IMR-90 (cell line): ENCODE results near the gene DCAF17. TPM values are rescaled to one million over a fixed set of nuclear protein-coding genes. Genes with fewer than 3 reads are reported as not detected.

Source experiments
- ATAC-seq: fragments of 200-7000 bp; cut with Tn5 transposase; 2 replicates; pipeline ENCODE4 v1.9.1; 2020; ENCODE audit warnings: low read depth, mild to moderate bottlenecking, moderate library complexity
- BruUV-seq: library from RNA; stranded (reverse); fragments of 400-500 nt; replicated peaks from 2 replicates; lab custom pipeline; 2021; lab: Mats Ljungman, UMichigan
- CTCF ChIA-PET: fragments of 300-600 bp; formaldehyde crosslinking; extraction: SDS; loops from one replicate; lab custom pipeline; 2021; ENCODE audit warnings: antibody characterized with exemption; lab: Yijun Ruan, JAX
- POLR2A ChIA-PET: fragments of 300-600 bp; sonication (Branson Sonifier 250); formaldehyde crosslinking; loops from one replicate; lab custom pipeline; 2022; ENCODE audit warnings: antibody characterized with exemption; ENCODE audit not compliant: unreplicated experiment; lab: Charles Lee
- DNase-seq: peaks from one replicate; pipeline ENCODE4 v3.0.0; 2013
- H2AFZ ChIP-seq: replicated peaks from 2 replicates; pipeline ENCODE3; 2013; ENCODE audit warnings: low read length, mild to moderate bottlenecking; ENCODE audit not compliant: poor library complexity
- H2AK5ac ChIP-seq: 2 replicates; pipeline ENCODE4 v1.6.1; 2013; ENCODE audit warnings: low read depth, low read length, inconsistent platforms
- H2AK9ac ChIP-seq: replicated peaks from 2 replicates; pipeline ENCODE3; 2013; ENCODE audit warnings: mild to moderate bottlenecking, low read depth, low read length, moderate library complexity; ENCODE audit not compliant: poor library complexity
- H2BK120ac ChIP-seq: 2 replicates; pipeline ENCODE4 v1.6.1; 2013; ENCODE audit warnings: low read depth, low read length, inconsistent platforms
- H2BK15ac ChIP-seq: 3 replicates; pipeline ENCODE4 v1.6.1; 2013; ENCODE audit warnings: low read depth, low read length, inconsistent platforms
- H2BK20ac ChIP-seq: 2 replicates; pipeline ENCODE4 v1.6.1; 2013; ENCODE audit warnings: low read depth, mild to moderate bottlenecking, inconsistent platforms, low read length, moderate library complexity
- H2BK5ac ChIP-seq: 2 replicates; pipeline ENCODE4 v1.6.1; 2013; ENCODE audit warnings: mild to moderate bottlenecking, low read depth, low read length, inconsistent platforms; ENCODE audit not compliant: poor library complexity, severe bottlenecking
- H3K14ac ChIP-seq: replicated peaks from 2 replicates; pipeline ENCODE4 v1.6.1; 2013; ENCODE audit warnings: low read depth, low read length, inconsistent platforms
- H3K18ac ChIP-seq: 2 replicates; pipeline ENCODE4 v1.6.1; 2013; ENCODE audit warnings: low read depth, low read length, control low read depth
- H3K23ac ChIP-seq: 2 replicates; pipeline ENCODE4 v1.6.1; 2013; ENCODE audit warnings: low read depth, low read length, inconsistent platforms
- H3K27ac ChIP-seq: 2 replicates; pipeline ENCODE4 v1.5.1; 2013; ENCODE audit warnings: mild to moderate bottlenecking, control low read depth, low read length; ENCODE audit not compliant: insufficient read depth
- H3K27me3 ChIP-seq: 2 replicates; pipeline ENCODE4 v1.6.1; 2013; ENCODE audit warnings: low read length; ENCODE audit not compliant: control insufficient read depth, insufficient read depth
- H3K36me3 ChIP-seq: 2 replicates; pipeline ENCODE4 v1.6.1; 2013; ENCODE audit warnings: low read length, mixed read lengths; ENCODE audit not compliant: control insufficient read depth, insufficient read depth
- H3K4ac ChIP-seq: 2 replicates; pipeline ENCODE4 v1.6.1; 2013; ENCODE audit warnings: low read depth, low read length, inconsistent platforms
- H3K4me1 ChIP-seq: 2 replicates; pipeline ENCODE4 v1.6.1; 2013; ENCODE audit warnings: low read length, mixed read lengths; ENCODE audit not compliant: control insufficient read depth, insufficient read depth
- H3K4me2 ChIP-seq: 2 replicates; pipeline ENCODE4 v1.6.1; 2013; ENCODE audit warnings: low read depth, mild to moderate bottlenecking, control low read depth, low read length, moderate library complexity
- H3K4me3 ChIP-seq: 2 replicates; pipeline ENCODE4 v1.5.1; 2013; ENCODE audit warnings: low read depth, mild to moderate bottlenecking, control low read depth, low read length, moderate library complexity; ENCODE audit not compliant: insufficient read depth
- H3K56ac ChIP-seq: 2 replicates; pipeline ENCODE4 v1.6.1; 2013; ENCODE audit warnings: low read length, inconsistent platforms; ENCODE audit not compliant: insufficient read depth; ENCODE audit errors: extremely low read depth
- H3K79me1 ChIP-seq, 2 experiments: 2 replicates each; pipeline ENCODE4 v1.6.1; 2013; ENCODE audit warnings: low read length in 2 of 2, inconsistent platforms in 1 of 2, low read depth in 1 of 2
- H3K9ac ChIP-seq: 2 replicates; pipeline ENCODE4 v1.6.1; 2013; ENCODE audit warnings: low read depth, low read length, control low read depth
- H3K9me1 ChIP-seq: 2 replicates; pipeline ENCODE4 v1.6.1; 2013; ENCODE audit warnings: low read length, inconsistent platforms; ENCODE audit not compliant: insufficient read depth
- H3K9me3 ChIP-seq: 2 replicates; pipeline ENCODE4 v1.6.1; 2013; ENCODE audit warnings: low read length; ENCODE audit not compliant: control insufficient read depth, insufficient read depth
- H4K20me1 ChIP-seq: 2 replicates; pipeline ENCODE4 v1.6.1; 2013; ENCODE audit warnings: low read length, inconsistent platforms; ENCODE audit not compliant: insufficient read depth
- H4K5ac ChIP-seq: 2 replicates; pipeline ENCODE4 v1.6.1; 2013; ENCODE audit warnings: mild to moderate bottlenecking, low read depth, low read length, control low read depth
- H4K8ac ChIP-seq, 2 experiments: 2 replicates each; pipeline ENCODE4 v1.6.1; 2013; ENCODE audit warnings: low read depth in 2 of 2, low read length in 2 of 2, control low read depth in 1 of 2, inconsistent platforms in 1 of 2
- H4K91ac ChIP-seq: 2 replicates; pipeline ENCODE4 v1.6.1; 2013; ENCODE audit warnings: low read depth, low read length, inconsistent platforms; ENCODE audit not compliant: insufficient read depth
- MAFK ChIP-seq: IDR thresholded peaks from 2 replicates; pipeline ENCODE4 v1.6.1; 2012; ENCODE audit warnings: low read depth, low read length, improper control_type of control experiment
- WGBS, 2 experiments: methylation state at CpG; one replicate each; pipeline versions ENCODE4 v1.1.5 to v1.1.7; 2013; ENCODE audit warnings: missing lambda C conversion rate in 2 of 2; ENCODE audit not compliant: insufficient read length in 1 of 2; ENCODE audit errors: extremely low coverage in 2 of 2; 5-methylcytosine and 5-hydroxymethylcytosine counted together
- dilution Hi-C: fragments of 300-500 bp; cut with HindIII; formaldehyde crosslinking; loops from one replicate; pipeline ENCODE4 v1.14.3; 2018; ENCODE audit warnings: low sequenced_read_pairs; ENCODE audit not compliant: unreplicated experiment
- in situ Hi-C: fragments of 300-500 bp; cut with MboI; formaldehyde crosslinking; loops from 3 replicates; pipeline ENCODE4 v1.14.3; 2019; ENCODE audit warnings: low sequenced_read_pairs, inconsistent platforms, mixed read lengths
- intact Hi-C: fragments of 100-400 bp; cut with micrococcal nuclease; formaldehyde crosslinking; loops from 2 replicates; pipeline ENCODE4 v1.10.0; 2022
- polyA plus RNA-seq, 3 experiments: library from polyadenylated mRNA; depleted of rRNA; stranded (reverse); fragments of >200 nt; gene quantifications; 2 replicates each; pipeline ENCODE4 v1.2.3, GENCODE V29; 2012; ENCODE audit warnings: low replicate concordance in 1 of 3
- total RNA-seq: library from RNA; depleted of rRNA; stranded (reverse); fragments of >200 nt; gene quantifications from 2 replicates; pipeline ENCODE4 v1.2.3, GENCODE V29; 2012
- TF ChIP-seq, protein P1 (sequence below): fragments of 150-350 bp; IDR thresholded peaks from 2 replicates; pipeline ENCODE4 v1.6.1; 2017; ENCODE audit warnings: mild to moderate bottlenecking, antibody characterized with exemption, low read length, low read depth

Gene DCAF17
- total and polyA plus RNA-seq, 2 of the 4 experiments (the other 2 are of a cell fraction) = 6.7 to 13.1 TPM

DNA sequence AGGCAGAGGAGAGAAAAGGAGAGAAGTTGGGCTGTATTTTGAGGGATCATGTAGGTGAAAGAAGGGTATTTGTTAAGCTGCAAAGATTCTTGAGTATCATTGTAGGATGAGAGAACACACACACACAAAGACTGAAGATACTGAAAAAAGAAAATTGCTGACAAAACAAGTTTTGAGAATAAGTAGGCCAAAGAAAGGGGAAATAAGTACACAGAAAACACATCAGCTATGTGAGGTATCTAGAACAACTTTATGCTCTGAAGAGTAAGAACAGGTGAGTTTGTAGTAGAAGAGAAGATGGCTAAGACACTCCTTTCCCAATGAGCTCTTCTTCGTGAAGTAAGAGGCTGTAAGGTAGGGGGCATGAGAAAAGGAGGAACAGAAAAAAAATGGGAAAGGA lies 28.5 kb upstream of the DCAF17 start:
- Histone ChIP-seq H3K4me2 (no peak overlapping the region), H2BK5ac (no peak overlapping the region), H3K79me1 (peaks cover 25 to 26% of the 10 kb centered on the region in 2 experiments; a peak in 2 of 4 replicates), H3K9ac (no peak overlapping the region), H3K4me3 (no peak overlapping the region), H3K4me1 (peaks cover 10% of the 10 kb centered on the region), H3K27me3 (no peaks in the 10 kb centered on the region), H3K18ac (no peak overlapping the region), H4K5ac (no peak overlapping the region), H3K27ac (no peak overlapping the region), H3K9me3 (no peaks in the 10 kb centered on the region), H2BK20ac (peak overlapping the region; percentile 39; the same call in 1 of the 2 replicates), H3K9me1 (peaks cover 3% of the 10 kb centered on the region), H3K4ac (no peak overlapping the region), H2AK5ac (no peak overlapping the region), H3K14ac (no peak overlapping the region; the same call in 1 of the 2 replicates), H4K8ac (no peak overlapping the region), H3K23ac (no peak overlapping the region), H3K56ac (no peak overlapping the region), H2AFZ (no peak overlapping the region), H2BK120ac (no peak overlapping the region), H4K91ac (no peak overlapping the region), H2AK9ac (no peak overlapping the region), H2BK15ac (0 out of 3 replicates have a peak overlapping the region, but pooled peaks have one; percentile 40), H3K36me3 (no peaks in the 10 kb centered on the region), H4K20me1 (no peaks in the 10 kb centered on the region)
- BruUV-seq = no TSS peak
- POLR2A ChIA-PET = no interaction called here
- DNase-seq (no peak), ATAC-seq (no peak)
- in situ Hi-C loops = no loop called here
- dilution Hi-C loops = no loop called here
- CTCF ChIA-PET = interaction anchor here (1.2 to 1.3 kb wide), 2 partner anchors 10 to 88 kb away, joined by 4 to 6 read pairs; no protein-coding TSS in a partner anchor
- TF ChIP-seq MAFK = peak; percentile 91
- TF ChIP-seq, protein P1, sequence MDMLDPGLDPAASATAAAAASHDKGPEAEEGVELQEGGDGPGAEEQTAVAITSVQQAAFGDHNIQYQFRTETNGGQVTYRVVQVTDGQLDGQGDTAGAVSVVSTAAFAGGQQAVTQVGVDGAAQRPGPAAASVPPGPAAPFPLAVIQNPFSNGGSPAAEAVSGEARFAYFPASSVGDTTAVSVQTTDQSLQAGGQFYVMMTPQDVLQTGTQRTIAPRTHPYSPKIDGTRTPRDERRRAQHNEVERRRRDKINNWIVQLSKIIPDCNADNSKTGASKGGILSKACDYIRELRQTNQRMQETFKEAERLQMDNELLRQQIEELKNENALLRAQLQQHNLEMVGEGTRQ = no peak
- intact Hi-C loops = no loop called here
- no CpG with 5 or more reads among the region's 1 CpG for WGBS, 2 experiments
